Lower lobe of right lung (tissue), 2 donors: ENCODE data around the gene MAP2K2. TPM values are rescaled to one million over a fixed set of nuclear protein-coding genes. Genes with fewer than 3 reads are reported as not detected.
A peak's percentile ranks its signal among the peaks of the same experiment; 100 is the strongest.
"Not testable (repeated sequence)": the region's sequence is repeated elsewhere in the genome, so short reads cannot be mapped to it uniquely, and the experiment has no call there.

Experiments
- ATAC-seq, 2 donors: fragments of 200-7000 bp; cut with Tn5 transposase; one replicate each; pipeline ENCODE4 v1.9.1; 2020 to 2022; ENCODE audit warnings: mild to moderate bottlenecking in 2 of 2, moderate library complexity in 2 of 2
- DNase-seq: peaks from one replicate; pipeline ENCODE4 v3.0.0-alpha.2; 2020
- H3K27ac ChIP-seq: fragments of 200-600 bp; one replicate; pipeline ENCODE4 v1.8.0; 2022
- H3K27me3 ChIP-seq: fragments of 200-600 bp; one replicate; pipeline ENCODE4 v1.8.0; 2022; ENCODE audit warnings: low read depth
- H3K36me3 ChIP-seq: fragments of 200-600 bp; one replicate; pipeline ENCODE4 v1.8.0; 2022; ENCODE audit warnings: mild to moderate bottlenecking
- H3K4me1 ChIP-seq: fragments of 200-600 bp; one replicate; pipeline ENCODE4 v1.8.0; 2022
- H3K4me3 ChIP-seq: fragments of 200-600 bp; one replicate; pipeline ENCODE4 v1.8.0; 2022; ENCODE audit warnings: mild to moderate bottlenecking
- H3K9me3 ChIP-seq: fragments of 200-600 bp; one replicate; pipeline ENCODE4 v1.8.0; 2022
- intact Hi-C: fragments of 100-400 bp; cut with DNase I; formaldehyde crosslinking; loops from one replicate; pipeline ENCODE4 v1.11.0; 2022
- long read RNA-seq: library from polyadenylated mRNA; unstranded; transcript quantifications from one replicate; pipeline ENCODE4 v2.0.0, GENCODE V29; 2021
- total RNA-seq: library from RNA; stranded (reverse); fragmentation: NEBNext Ultra II Directional; extraction: Animal tissue kit (Norgen Biotek cat#: 25700); gene quantifications from one replicate; pipeline ENCODE4 v1.2.1, GENCODE V29; 2021
- TF ChIP-seq, protein P1 (sequence below): fragments of 200-600 bp; IDR thresholded peaks from one replicate; pipeline ENCODE4 v1.8.0; 2022; ENCODE audit warnings: antibody characterized with exemption, mild to moderate bottlenecking
- donor health status: DM: no; HTN: yes; CAD: no; lungs with severe emphysema.

Gene MAP2K2
- 125 TPM for total RNA-seq
- long read RNA-seq, transcript MAP2K2-201 (11 exons, 1,734 nt) = major isoform, 219 of 278 reads
- long read RNA-seq, partial matches to known transcripts = 36 of 278 reads
- long read RNA-seq, other reads (novel, unspliced or antisense) = 21 of 278 reads

DNA sequence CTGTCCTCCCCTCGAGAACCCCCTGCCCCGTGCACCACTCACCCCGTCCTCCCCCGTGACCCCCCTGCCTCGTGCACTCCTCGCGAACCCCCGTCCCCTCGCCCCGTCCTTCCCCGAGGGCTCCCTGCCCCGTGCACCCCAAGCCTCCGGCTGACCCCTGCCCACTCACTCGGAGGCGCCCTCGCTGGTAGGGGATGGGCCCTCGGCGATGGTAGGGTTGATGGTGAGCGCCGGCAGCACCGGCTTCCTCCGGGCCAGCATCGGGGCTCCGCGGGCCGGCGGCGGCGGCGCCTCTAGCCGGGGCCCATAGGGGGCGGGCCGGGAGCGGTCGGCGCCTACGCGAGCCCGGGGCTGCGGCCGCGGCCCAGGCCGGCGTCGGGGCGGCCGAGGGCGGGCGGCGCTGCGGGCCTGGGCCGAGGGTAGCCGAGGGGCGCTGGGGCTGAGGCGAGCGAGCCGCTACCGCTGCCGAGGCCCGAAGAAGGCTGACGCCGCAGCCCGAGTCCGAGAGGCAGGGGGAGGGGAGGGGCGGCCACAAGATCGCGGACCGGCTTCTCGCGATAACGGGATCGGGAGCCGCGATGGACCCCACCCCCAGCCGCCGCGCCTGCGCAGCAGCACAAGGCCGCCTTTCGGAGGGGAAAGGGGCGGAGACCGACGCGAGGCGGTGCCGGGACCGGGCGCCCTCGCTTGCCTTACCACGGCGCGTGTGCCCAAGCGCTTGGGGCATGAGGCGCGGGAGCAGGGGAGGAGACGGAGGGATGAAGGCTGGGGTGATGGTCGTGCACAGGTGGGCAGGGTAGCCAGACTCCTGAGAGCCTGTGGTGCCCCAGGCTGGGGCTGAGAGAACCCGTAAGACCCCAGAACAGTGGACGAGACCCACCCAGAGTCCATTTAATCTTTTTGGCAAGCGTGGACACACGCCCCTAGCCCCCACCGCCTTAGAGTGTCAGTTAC, at the start of gene MAP2K2:
Gene MAP2K2 (minus strand): TSS at position 508 of the 954 bp plus-strand sequence. CDS start 247 bp downstream, at position 261.
- TF ChIP-seq, protein P1, sequence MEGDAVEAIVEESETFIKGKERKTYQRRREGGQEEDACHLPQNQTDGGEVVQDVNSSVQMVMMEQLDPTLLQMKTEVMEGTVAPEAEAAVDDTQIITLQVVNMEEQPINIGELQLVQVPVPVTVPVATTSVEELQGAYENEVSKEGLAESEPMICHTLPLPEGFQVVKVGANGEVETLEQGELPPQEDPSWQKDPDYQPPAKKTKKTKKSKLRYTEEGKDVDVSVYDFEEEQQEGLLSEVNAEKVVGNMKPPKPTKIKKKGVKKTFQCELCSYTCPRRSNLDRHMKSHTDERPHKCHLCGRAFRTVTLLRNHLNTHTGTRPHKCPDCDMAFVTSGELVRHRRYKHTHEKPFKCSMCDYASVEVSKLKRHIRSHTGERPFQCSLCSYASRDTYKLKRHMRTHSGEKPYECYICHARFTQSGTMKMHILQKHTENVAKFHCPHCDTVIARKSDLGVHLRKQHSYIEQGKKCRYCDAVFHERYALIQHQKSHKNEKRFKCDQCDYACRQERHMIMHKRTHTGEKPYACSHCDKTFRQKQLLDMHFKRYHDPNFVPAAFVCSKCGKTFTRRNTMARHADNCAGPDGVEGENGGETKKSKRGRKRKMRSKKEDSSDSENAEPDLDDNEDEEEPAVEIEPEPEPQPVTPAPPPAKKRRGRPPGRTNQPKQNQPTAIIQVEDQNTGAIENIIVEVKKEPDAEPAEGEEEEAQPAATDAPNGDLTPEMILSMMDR = no peak
- H3K27ac ChIP-seq = peak within 1 kb of the TSS; percentile 72
- peak within 1 kb of the TSS; percentile 64 for H3K4me3 ChIP-seq
- peak; percentile 96 for DNase-seq
- H3K27me3 ChIP-seq = no peaks in the 10 kb centered on the region
- peaks cover 12% of the 10 kb centered on the region for H3K36me3 ChIP-seq
- H3K9me3 ChIP-seq = no peaks in the 10 kb centered on the region
- intact Hi-C loops = no loop called here
- peak; percentile 96 to 99 for ATAC-seq
- peaks cover 22% of the 10 kb centered on the region for H3K4me1 ChIP-seq

DNA sequence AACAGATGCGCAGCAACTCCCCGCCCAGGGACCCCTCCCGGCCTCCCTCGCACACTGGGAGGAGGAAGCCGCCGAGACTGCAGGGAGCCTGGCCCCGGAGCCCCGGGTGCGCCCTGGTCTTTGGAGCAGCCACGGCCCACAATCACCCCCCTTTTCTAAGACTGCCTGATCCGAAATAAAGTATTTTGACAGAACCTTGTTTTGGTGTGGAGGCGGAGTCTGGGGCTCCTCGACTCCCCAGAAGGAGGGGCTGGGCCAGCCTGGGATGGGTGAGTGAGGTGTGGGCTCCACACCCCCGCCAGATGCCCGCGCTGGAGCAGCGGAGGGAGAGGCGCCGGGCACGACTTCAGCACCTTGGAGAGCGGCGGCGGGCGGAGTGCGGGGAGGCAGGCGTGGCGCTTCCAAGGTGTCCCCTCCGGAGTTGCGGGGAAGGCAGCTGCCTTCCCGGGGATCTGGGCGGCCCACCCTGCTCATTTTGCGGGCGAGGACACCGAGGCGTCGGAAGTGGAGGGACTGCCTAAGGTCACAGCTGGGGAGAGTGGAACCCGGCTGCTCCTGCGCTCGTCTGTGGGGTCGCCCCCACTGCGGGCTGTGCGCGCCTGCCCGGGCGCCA, 49.0 kb upstream of the MAP2K2 start:
- ATAC-seq (peak; percentile 77 to 84), DNase-seq (peak; percentile 60)
- TF ChIP-seq, protein P1 = no peak
- Histone ChIP-seq H3K4me1 (no peaks in the 10 kb centered on the region), H3K36me3 (peaks cover 33% of the 10 kb centered on the region), H3K9me3 (no peaks in the 10 kb centered on the region), H3K27ac (no peak overlapping the region), H3K27me3 (peaks cover 12% of the 10 kb centered on the region), H3K4me3 (no peak overlapping the region)
- intact Hi-C loops = no loop called here

DNA sequence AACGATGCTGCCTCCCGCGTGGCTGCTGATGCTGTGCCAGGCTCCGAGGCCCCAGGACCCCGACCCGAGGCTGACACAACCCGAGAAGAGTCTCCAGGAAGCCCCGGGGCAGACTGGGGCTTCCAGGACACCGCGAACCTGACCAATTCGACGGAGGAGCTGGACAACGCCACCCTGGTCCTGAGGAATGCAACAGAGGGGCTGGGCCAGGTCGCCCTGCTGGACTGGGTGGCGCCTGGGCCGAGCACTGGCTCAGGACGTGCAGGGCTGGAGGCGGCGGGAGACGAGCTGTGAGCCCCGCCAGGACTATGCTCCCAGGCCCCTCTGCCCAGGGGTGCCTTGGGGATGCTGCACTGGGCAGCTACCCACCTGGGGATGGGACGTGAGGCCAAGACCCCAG, 47.8 kb upstream of the MAP2K2 start:
- Histone ChIP-seq H3K4me1 (no peaks in the 10 kb centered on the region), H3K9me3 (no peaks in the 10 kb centered on the region), H3K27ac (no peak overlapping the region), H3K4me3 (no peak overlapping the region), H3K36me3 (peaks cover 22% of the 10 kb centered on the region), H3K27me3 (peaks cover 17% of the 10 kb centered on the region)
- DNase-seq (no peak), ATAC-seq (no peak)
- TF ChIP-seq, protein P1 = no peak
- intact Hi-C loops = no loop called here

DNA sequence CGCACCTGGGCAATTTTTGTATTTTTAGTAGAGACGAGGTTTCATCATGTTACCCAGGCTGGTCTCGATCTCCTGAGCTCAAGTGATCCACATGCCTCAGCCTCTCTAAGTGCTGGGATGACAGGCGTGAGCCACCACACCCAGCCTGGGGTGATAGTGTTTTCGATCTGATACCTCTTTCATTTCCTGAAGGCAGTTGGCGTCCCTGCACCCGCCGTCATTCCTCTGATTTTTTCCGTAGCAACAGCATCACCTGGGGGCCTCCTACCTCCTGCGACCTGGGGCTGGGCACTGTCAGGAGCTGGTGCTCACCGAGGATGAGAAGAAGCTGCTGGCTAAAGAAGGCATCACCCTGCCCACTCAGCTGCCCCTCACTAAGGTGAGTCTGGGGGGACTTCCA, 40.3 kb upstream of the MAP2K2 start:
- Histone ChIP-seq H3K27ac (no peak overlapping the region), H3K4me1 (no peaks in the 10 kb centered on the region), H3K27me3 (peaks cover 10% of the 10 kb centered on the region), H3K9me3 (no peaks in the 10 kb centered on the region), H3K4me3 (no peak overlapping the region), H3K36me3 (no peaks in the 10 kb centered on the region)
- ATAC-seq = no peak
- TF ChIP-seq, protein P1 = no peak
- no peak for DNase-seq
- intact Hi-C loops = no loop called here

DNA sequence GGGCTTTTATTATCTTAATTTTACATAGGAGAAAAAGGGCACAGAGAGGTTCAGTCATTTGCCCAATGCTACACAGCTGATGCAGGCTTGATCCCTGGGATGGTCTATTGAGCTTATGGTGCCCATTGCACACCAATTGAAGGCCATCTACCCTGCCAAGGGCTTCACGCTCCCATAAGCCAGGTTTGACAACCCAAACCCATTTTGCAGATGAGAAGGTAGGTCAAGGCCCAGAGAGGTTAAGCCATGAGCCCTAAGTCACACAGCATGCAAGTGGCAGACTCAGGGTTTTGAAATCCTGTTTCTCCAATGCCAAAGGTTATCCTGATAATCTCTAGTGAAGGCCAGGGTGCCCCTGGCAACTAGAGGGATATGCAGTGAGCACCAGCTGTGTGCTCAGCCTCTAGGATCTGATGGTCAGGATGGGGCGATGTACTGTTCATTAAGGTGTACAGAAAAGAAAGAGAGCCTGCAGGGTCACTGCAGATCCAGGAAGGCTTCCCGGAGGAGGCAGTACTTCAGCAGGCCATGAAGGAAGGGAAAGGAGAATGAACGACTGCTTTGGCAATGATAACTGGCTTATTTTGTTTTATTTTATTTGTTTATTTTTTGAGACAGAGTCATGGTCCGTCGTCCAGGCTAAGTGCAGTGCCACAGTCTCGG, 37.6 kb upstream of the MAP2K2 start:
- intact Hi-C loops = no loop called here
- Histone ChIP-seq H3K4me1 (no peaks in the 10 kb centered on the region), H3K4me3 (no peak overlapping the region), H3K36me3 (no peaks in the 10 kb centered on the region), H3K27ac (no peak overlapping the region), H3K27me3 (peaks cover 4% of the 10 kb centered on the region), H3K9me3 (no peaks in the 10 kb centered on the region)
- TF ChIP-seq, protein P1 = no peak
- ATAC-seq (no peak), DNase-seq (no peak)

DNA sequence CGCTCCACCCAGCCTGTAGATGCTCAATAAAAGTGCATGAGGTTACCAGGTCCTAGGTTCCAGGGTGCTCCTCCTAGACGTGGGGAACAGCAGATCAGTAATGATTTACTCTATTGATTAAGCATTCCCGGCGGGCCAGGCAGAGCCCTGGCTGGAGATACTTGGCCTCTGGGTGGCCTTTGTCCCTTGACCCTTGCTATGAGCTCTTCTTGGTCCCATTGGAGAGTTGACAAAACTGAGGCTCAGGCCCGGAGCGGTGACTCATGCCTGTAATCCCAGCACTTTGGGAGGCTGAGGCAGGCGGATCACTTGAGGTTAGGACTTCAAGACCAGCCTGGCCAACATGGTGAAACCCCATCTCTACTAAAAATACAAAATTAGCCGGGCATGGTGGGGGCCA, 34.0 kb upstream of the MAP2K2 start:
- H3K27ac ChIP-seq, H3K27me3 ChIP-seq, ATAC-seq, intact Hi-C loops, H3K4me1 ChIP-seq, H3K4me3 ChIP-seq, DNase-seq, H3K9me3 ChIP-seq, H3K36me3 ChIP-seq: not testable (repeated sequence)
